HepG2 (cell line): ENCODE results near the gene RPS6KA5. TPM values are rescaled to one million over a fixed set of nuclear protein-coding genes. Genes with fewer than 3 reads are reported as not detected.

Experiments used
- ATAC-seq: fragments of 200-7000 bp; cut with Tn5 transposase; 3 replicates; pipeline ENCODE4 v1.9.1; 2020; ENCODE audit warnings: mild to moderate bottlenecking, moderate library complexity
- BruUV-seq: library from RNA; stranded (reverse); fragments of 400-500 nt; replicated peaks from 2 replicates; lab custom pipeline; 2021; lab: Mats Ljungman, UMichigan
- CTCF ChIA-PET: fragments of 300-600 bp; formaldehyde crosslinking; extraction: SDS; loops from one replicate; lab custom pipeline; 2021; ENCODE audit warnings: low total read pairs, inconsistent platforms, low intra/inter-chr PET ratio; lab: Yijun Ruan, JAX
- POLR2A ChIA-PET: fragments of 350-600 bp; sonication (Branson Sonifier 250); formaldehyde crosslinking; loops from one replicate; lab custom pipeline; 2020; ENCODE audit warnings: antibody characterized with exemption, inconsistent platforms; lab: Yijun Ruan, JAX
- DNase-seq: peaks from one replicate; pipeline ENCODE4 v3.0.0-alpha.2; 2015; ENCODE audit warnings: low spot score
- FAIRE-seq: peaks from 3 replicates; lab custom pipeline; 2011; peaks lifted over from hg19 to GRCh38; lab: Jason Lieb, UNC
- H2AFZ ChIP-seq: one replicate; pipeline ENCODE4 v1.6.1; 2011; ENCODE audit warnings: low read length, inconsistent platforms
- H3K27ac ChIP-seq: fragments of 300-600 bp; 3 replicates; pipeline ENCODE4 v1.8.0; 2011; ENCODE audit warnings: mixed run types, mild to moderate bottlenecking, mixed read lengths, low read length, inconsistent platforms; ENCODE audit not compliant: insufficient read depth; ENCODE audit errors: extremely low read length
- H3K27me3 ChIP-seq, 2 experiments: fragments of 200-600 bp in 1 of 2; 2 replicates in 1 of 2; 3 replicates in 1 of 2; pipeline versions ENCODE4 v1.6.0 to v1.8.0; 2011; ENCODE audit warnings: low read length in 2 of 2, mild to moderate bottlenecking in 2 of 2, moderate library complexity in 2 of 2, inconsistent platforms in 1 of 2; ENCODE audit not compliant: insufficient read depth in 2 of 2, control insufficient read depth in 1 of 2
- H3K36me3 ChIP-seq, 2 experiments: fragments of 200-600 bp in 1 of 2; replicated peaks in 1 of 2; 2 replicates in 1 of 2; 3 replicates in 1 of 2; pipeline versions ENCODE4 v1.5.1 to v1.8.0; 2011; ENCODE audit warnings: low read length in 2 of 2, inconsistent platforms in 1 of 2; ENCODE audit not compliant: insufficient read depth in 2 of 2, control insufficient read depth in 1 of 2
- H3K4me1 ChIP-seq: 2 replicates; pipeline ENCODE4 v1.5.1; 2012; ENCODE audit warnings: low read length, inconsistent platforms; ENCODE audit not compliant: insufficient read depth
- H3K4me2 ChIP-seq: 2 replicates; pipeline ENCODE4 v1.6.0; 2011; ENCODE audit warnings: low read depth, low read length, inconsistent platforms
- H3K4me3 ChIP-seq, 3 experiments: fragments of 200-600 bp in 1 of 3; sonication (generic), shearing (Covaris generic) in 1 of 3; replicated peaks in 1 of 3; 2 replicates each; pipeline ENCODE4 v1.5.1; 2011 to 2016; ENCODE audit warnings: low read length in 3 of 3, inconsistent platforms in 2 of 3, low read depth in 2 of 3, mild to moderate bottlenecking in 2 of 3, control low read depth in 1 of 3, mixed read lengths in 1 of 3; ENCODE audit not compliant: insufficient read depth in 1 of 3
- H3K79me2 ChIP-seq: one replicate; pipeline ENCODE4 v1.6.1; 2011; ENCODE audit warnings: low read length, inconsistent platforms; ENCODE audit not compliant: insufficient read depth
- H3K9ac ChIP-seq: 2 replicates; pipeline ENCODE4 v1.6.0; 2011; ENCODE audit warnings: mild to moderate bottlenecking, low read depth, low read length, inconsistent platforms; ENCODE audit not compliant: insufficient read depth
- H3K9me3 ChIP-seq: 2 replicates; pipeline ENCODE4 v1.5.1; 2012; ENCODE audit warnings: mild to moderate bottlenecking, low read length
- H4K20me1 ChIP-seq: 2 replicates; pipeline ENCODE4 v1.6.0; 2011; ENCODE audit warnings: inconsistent platforms, mild to moderate bottlenecking, low read length, moderate library complexity; ENCODE audit not compliant: insufficient read depth
- ATF7 ChIP-seq, 2 experiments: fragments of 450-650 bp in 1 of 2; sonication (generic) in 1 of 2; formaldehyde crosslinking in 1 of 2; IDR thresholded peaks; 2 replicates each; pipeline versions ENCODE4 v1.4.0 to v1.6.1; 2016 to 2020; ENCODE audit warnings: antibody characterized with exemption in 1 of 2, mild to moderate bottlenecking in 1 of 2, missing genetic modification reagents in 1 of 2
- HHEX ChIP-seq: IDR thresholded peaks from 2 replicates; pipeline ENCODE4 v1.6.1; 2016; ENCODE audit warnings: control low read depth
- HMGA1 ChIP-seq: sonication (generic); formaldehyde crosslinking; conservative IDR thresholded peaks from 2 replicates; pipeline ENCODE4 v1.4.0; 2020; ENCODE audit warnings: missing genetic modification reagents
- MYC ChIP-seq: sonication (generic); formaldehyde crosslinking; IDR thresholded peaks from 2 replicates; pipeline ENCODE4 v1.9.0; 2021; ENCODE audit warnings: missing genetic modification reagents, borderline replicate concordance
- ZMYM4 ChIP-seq: sonication (generic); formaldehyde crosslinking; IDR thresholded peaks from 2 replicates; pipeline ENCODE4 v1.8.1; 2023; ENCODE audit warnings: mild to moderate bottlenecking, missing genetic modification reagents
- ZNF296 ChIP-seq: sonication (generic); formaldehyde crosslinking; conservative IDR thresholded peaks from 2 replicates; pipeline ENCODE4 v1.5.0; 2020; ENCODE audit warnings: mild to moderate bottlenecking, missing genetic modification reagents
- ZNF619 ChIP-seq: sonication (generic); formaldehyde crosslinking; IDR thresholded peaks from 2 replicates; pipeline ENCODE4 v1.4.0; 2020; ENCODE audit warnings: mild to moderate bottlenecking, missing genetic modification reagents
- ZNF720 ChIP-seq: sonication (generic); formaldehyde crosslinking; IDR thresholded peaks from 2 replicates; pipeline ENCODE4 v1.4.0; 2020; ENCODE audit warnings: missing genetic modification reagents
- ZNF792 ChIP-seq: IDR thresholded peaks from 2 replicates; pipeline ENCODE4 v1.6.1; 2016
- ZSCAN20 ChIP-seq: sonication (generic); formaldehyde crosslinking; IDR thresholded peaks from 2 replicates; pipeline ENCODE4 v1.4.0; 2020; ENCODE audit warnings: missing genetic modification reagents, mild to moderate bottlenecking, borderline replicate concordance
- WGBS: methylation state at CpG from one replicate; pipeline ENCODE4 v1.1.6; 2017; ENCODE audit warnings: low lambda C conversion rate; 5-methylcytosine and 5-hydroxymethylcytosine counted together
- in situ Hi-C: cut with HindIII; loops from 2 replicates; pipeline ENCODE4 v1.10.0; 2017; ENCODE audit warnings: low pct_unique_long_range_greater_than_20kb; ENCODE audit not compliant: extremely low pct_ligation_motif_present
- intact Hi-C: fragments of 100-400 bp; cut with micrococcal nuclease; formaldehyde crosslinking; loops from one replicate; pipeline ENCODE4 v1.10.0; 2022; ENCODE audit not compliant: unreplicated experiment
- polyA plus RNA-seq, 8 experiments: library from polyadenylated mRNA; depleted of rRNA in 3 of 8; stranded (reverse) in 7 of 8; unstranded in 1 of 8; fragments of >200 nt; fragmentation: Illumina TruSeq in 4 of 8; extraction: Trizol in 4 of 8; gene quantifications; 2 replicates each; pipeline versions ENCODE4 v1.2.1 to v1.2.3, GENCODE V29; 2011 to 2016; ENCODE audit warnings: low read depth in 4 of 8, missing spikeins in 1 of 8, mixed read lengths in 1 of 8; ENCODE audit not compliant: insufficient read depth in 1 of 8
- total RNA-seq, 5 experiments: library from RNA; depleted of rRNA; stranded (reverse); fragments of >200 nt; fragmentation: Illumina TruSeq; extraction: Trizol; gene quantifications; 2 replicates each; pipeline ENCODE4 v1.2.3, GENCODE V29; 2016; ENCODE audit warnings: low read depth in 1 of 5
- TF ChIP-seq, protein P1 (sequence below), 2 experiments: sonication (generic) in 1 of 2; formaldehyde crosslinking in 1 of 2; IDR thresholded peaks; 2 replicates each; pipeline versions ENCODE4 v1.6.1 to v1.9.0; 2014 to 2022; ENCODE audit warnings: antibody characterized with exemption in 1 of 2, borderline replicate concordance in 1 of 2, inconsistent platforms in 1 of 2, low read depth in 1 of 2, missing genetic modification reagents in 1 of 2
- TF ChIP-seq, protein P2 (sequence below), 2 experiments: fragments of 450-650 bp in 1 of 2; sonication (generic) in 1 of 2; formaldehyde crosslinking; IDR thresholded peaks; 2 replicates each; pipeline versions ENCODE4 v1.5.0 to v1.8.0; 2020 to 2022; ENCODE audit warnings: mild to moderate bottlenecking in 1 of 2, missing genetic modification reagents in 1 of 2
- TF ChIP-seq, protein P3 (sequence below): IDR thresholded peaks from 2 replicates; pipeline ENCODE4 v1.6.1; 2018; ENCODE audit warnings: missing genetic modification reagents

The RPS6KA5 gene
- total and polyA plus RNA-seq, 2 of the 13 experiments (the other 11 are each of a cell fraction or from before 2014, with no cell fraction given), result 0.50 to 0.58 TPM

DNA sequence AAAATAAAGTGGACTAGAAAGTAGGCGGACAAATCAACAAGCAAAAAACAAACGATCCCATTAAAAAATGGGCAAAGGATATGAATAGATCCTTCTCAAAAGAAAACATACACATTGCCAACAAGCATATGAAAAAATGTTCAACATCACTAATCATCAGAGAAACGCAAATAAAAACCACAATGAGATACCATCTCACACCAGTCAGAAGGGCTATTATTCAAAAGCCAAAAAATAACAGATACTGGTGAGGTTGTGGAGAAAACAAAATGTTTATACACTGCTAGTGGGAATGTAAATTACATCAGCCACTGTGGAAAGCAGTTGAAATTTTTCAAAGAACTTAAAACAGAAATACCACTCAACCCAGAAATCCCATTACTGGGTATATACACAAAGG, 70.3 kb downstream of the RPS6KA5 start (continued):
- TF ChIP-seq, protein P1, sequence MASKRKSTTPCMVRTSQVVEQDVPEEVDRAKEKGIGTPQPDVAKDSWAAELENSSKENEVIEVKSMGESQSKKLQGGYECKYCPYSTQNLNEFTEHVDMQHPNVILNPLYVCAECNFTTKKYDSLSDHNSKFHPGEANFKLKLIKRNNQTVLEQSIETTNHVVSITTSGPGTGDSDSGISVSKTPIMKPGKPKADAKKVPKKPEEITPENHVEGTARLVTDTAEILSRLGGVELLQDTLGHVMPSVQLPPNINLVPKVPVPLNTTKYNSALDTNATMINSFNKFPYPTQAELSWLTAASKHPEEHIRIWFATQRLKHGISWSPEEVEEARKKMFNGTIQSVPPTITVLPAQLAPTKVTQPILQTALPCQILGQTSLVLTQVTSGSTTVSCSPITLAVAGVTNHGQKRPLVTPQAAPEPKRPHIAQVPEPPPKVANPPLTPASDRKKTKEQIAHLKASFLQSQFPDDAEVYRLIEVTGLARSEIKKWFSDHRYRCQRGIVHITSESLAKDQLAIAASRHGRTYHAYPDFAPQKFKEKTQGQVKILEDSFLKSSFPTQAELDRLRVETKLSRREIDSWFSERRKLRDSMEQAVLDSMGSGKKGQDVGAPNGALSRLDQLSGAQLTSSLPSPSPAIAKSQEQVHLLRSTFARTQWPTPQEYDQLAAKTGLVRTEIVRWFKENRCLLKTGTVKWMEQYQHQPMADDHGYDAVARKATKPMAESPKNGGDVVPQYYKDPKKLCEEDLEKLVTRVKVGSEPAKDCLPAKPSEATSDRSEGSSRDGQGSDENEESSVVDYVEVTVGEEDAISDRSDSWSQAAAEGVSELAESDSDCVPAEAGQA (IDR thresholded peaks at IDR 0.05; ENCODE audit: low read depth), result no peak
- TF ChIP-seq, protein P1 (CRISPR knock-in tag; IDR thresholded peaks at IDR 0.05; ENCODE audit: borderline replicate concordance), result no peak
- TF ChIP-seq HHEX, result no peak
- no peak for TF ChIP-seq ZNF619 (CRISPR knock-in tag)
- TF ChIP-seq, protein P2, sequence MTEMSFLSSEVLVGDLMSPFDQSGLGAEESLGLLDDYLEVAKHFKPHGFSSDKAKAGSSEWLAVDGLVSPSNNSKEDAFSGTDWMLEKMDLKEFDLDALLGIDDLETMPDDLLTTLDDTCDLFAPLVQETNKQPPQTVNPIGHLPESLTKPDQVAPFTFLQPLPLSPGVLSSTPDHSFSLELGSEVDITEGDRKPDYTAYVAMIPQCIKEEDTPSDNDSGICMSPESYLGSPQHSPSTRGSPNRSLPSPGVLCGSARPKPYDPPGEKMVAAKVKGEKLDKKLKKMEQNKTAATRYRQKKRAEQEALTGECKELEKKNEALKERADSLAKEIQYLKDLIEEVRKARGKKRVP (CRISPR knock-in tag; IDR thresholded peaks at IDR 0.05), result no peak
- no peak for TF ChIP-seq ATF7 (IDR thresholded peaks at IDR 0.05)
- TF ChIP-seq ATF7 (CRISPR knock-in tag; IDR thresholded peaks at IDR 0.05), result no peak

DNA sequence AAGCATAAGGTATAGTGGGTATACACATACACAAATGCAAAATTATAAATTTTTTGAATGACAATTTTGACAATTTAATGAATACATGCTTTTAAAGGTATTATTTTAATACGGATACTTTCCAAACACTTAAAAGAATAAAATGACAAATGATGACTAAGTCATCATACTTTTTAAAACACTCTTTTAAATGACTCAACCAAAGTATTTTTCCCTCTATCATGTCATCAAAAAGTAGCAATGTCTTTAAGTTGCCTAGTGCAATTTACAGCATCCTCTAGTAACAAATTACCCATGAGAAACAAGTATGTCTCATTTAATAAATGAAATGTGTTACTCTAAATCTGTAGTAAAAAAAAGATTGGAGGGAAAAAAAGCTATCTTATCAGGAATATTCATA, 73.3 kb downstream of the RPS6KA5 start:
- DNase-seq, result no peak
- Histone ChIP-seq H3K4me1 (no peaks in the 10 kb centered on the region), H3K4me2 (no peak overlapping the region), H3K36me3 (no peaks in the 10 kb centered on the region), H3K9ac (no peak overlapping the region), H3K79me2 (no peaks in the 10 kb centered on the region), H3K9me3 (no peaks in the 10 kb centered on the region), H3K27me3 (no peaks in the 10 kb centered on the region)
- ATAC-seq, result no peak
- intact Hi-C loops, result no loop called here
- FAIRE-seq, result no peak
- no peak for TF ChIP-seq ZSCAN20 (CRISPR knock-in tag)
- TF ChIP-seq ZNF720 (CRISPR knock-in tag), result no peak
- no peak for TF ChIP-seq ZNF792 (CRISPR knock-in tag)
- TF ChIP-seq HMGA1, result no peak
- TF ChIP-seq, protein P3, sequence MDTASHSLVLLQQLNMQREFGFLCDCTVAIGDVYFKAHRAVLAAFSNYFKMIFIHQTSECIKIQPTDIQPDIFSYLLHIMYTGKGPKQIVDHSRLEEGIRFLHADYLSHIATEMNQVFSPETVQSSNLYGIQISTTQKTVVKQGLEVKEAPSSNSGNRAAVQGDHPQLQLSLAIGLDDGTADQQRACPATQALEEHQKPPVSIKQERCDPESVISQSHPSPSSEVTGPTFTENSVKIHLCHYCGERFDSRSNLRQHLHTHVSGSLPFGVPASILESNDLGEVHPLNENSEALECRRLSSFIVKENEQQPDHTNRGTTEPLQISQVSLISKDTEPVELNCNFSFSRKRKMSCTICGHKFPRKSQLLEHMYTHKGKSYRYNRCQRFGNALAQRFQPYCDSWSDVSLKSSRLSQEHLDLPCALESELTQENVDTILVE (CRISPR knock-in tag), result no peak
- no peak for TF ChIP-seq MYC (CRISPR knock-in tag)
- no peak for TF ChIP-seq ZMYM4 (CRISPR knock-in tag)
- no peak for TF ChIP-seq ZNF296 (CRISPR knock-in tag)
- TF ChIP-seq, all 625 proteins: peak for 0
- WGBS, result 6% methylated on average over 1 of the region's 1 CpG
- POLR2A ChIA-PET, result no interaction called here
- no peak overlapping the region for H2AFZ ChIP-seq
- no TSS peak for BruUV-seq
- CTCF ChIA-PET, result no interaction called here
- in situ Hi-C loops, result no loop called here
- no peak overlapping the region for H3K4me3 ChIP-seq
- no peaks in the 10 kb centered on the region for H4K20me1 ChIP-seq
- no peak overlapping the region for H3K27ac ChIP-seq
